Skeletal muscle tissue (tissue), 4 donors: ENCODE data around the gene TUBAL3. TPM values are rescaled to one million over a fixed set of nuclear protein-coding genes. Genes with fewer than 3 reads are reported as not detected.

ENCODE experiments used
- H3K27ac ChIP-seq: one replicate; pipeline ENCODE4 v1.7.0; 2013; ENCODE audit warnings: mild to moderate bottlenecking, low read depth, low read length, inconsistent platforms
- H3K27me3 ChIP-seq, 3 donors: one replicate each; pipeline ENCODE4 v1.7.0; 2013; ENCODE audit warnings: low read length in 3 of 3; ENCODE audit not compliant: control insufficient read depth in 3 of 3, insufficient read depth in 3 of 3
- H3K36me3 ChIP-seq, 3 donors: one replicate each; pipeline ENCODE4 v1.7.0; 2013; ENCODE audit warnings: low read length in 3 of 3; ENCODE audit not compliant: control insufficient read depth in 3 of 3, insufficient read depth in 3 of 3
- H3K4me1 ChIP-seq, 3 donors: one replicate each; pipeline ENCODE4 v1.7.0; 2013; ENCODE audit warnings: low read length in 3 of 3, mild to moderate bottlenecking in 3 of 3; ENCODE audit not compliant: control insufficient read depth in 3 of 3, insufficient read depth in 3 of 3
- H3K4me3 ChIP-seq, 3 donors: one replicate each; pipeline ENCODE4 v1.7.0; 2013; ENCODE audit warnings: low read length in 3 of 3
- H3K9ac ChIP-seq, 3 donors: one replicate each; pipeline ENCODE4 v1.7.0; 2013; ENCODE audit warnings: low read length in 3 of 3, mild to moderate bottlenecking in 3 of 3, moderate library complexity in 2 of 3, low read depth in 1 of 3
- H3K9me3 ChIP-seq, 3 donors: one replicate each; pipeline ENCODE4 v1.7.0; 2013; ENCODE audit warnings: low read length in 3 of 3; ENCODE audit not compliant: control insufficient read depth in 3 of 3
- total RNA-seq: library from RNA; depleted of rRNA; stranded (reverse); fragments of >200 nt; gene quantifications from one replicate; pipeline ENCODE4 v1.2.3, GENCODE V29; 2014
- donor health status: Osteomylitis.

Gene TUBAL3
- total RNA-seq, 1 donor from 2014 or later: not detected

DNA sequence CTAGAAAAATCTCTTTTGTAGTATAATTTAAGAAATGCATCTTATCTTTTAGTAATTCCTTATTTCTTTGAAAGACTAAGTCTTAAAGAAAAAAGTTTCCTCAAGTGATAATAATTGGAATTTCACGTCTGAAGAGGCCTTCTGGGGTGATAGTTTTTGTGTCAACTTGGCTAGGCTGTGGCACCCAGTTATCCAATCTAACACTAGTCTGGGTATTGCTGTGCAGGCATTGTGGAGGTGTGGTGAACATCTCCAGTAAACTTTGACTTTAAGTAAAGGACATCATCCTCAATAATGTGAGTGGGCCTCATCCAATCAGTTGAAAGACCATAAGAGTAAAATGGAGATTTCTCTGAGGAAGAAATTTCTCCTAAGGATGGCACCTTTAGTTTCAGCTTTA, 2.3 kb upstream of the TUBAL3 start:
- Histone ChIP-seq H3K4me3 (no peak overlapping the region), H3K27me3 (no peaks in the 10 kb centered on the region)

DNA sequence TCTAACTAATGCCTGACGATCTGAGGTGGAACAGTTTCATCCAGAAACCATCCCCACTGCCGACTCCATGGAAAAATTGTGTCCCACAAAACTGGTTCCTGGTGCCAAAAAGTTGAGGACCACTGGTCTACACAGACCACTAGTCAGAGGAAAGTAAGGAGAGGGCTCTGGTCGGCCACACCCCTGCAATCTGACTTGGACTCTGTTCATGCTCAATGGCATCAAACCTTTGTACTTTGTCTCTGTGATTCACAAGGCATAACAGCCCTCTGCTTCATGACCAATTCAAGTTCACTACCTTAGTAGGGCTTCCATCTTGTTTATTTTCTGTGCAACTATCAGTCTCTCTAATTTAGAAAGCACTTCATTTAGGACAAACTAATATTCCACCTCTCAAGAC, 1.8 kb downstream of the TUBAL3 start:
- H3K27me3 ChIP-seq: no peaks in the 10 kb centered on the region
- no peaks in the 10 kb centered on the region for H3K36me3 ChIP-seq
- H3K9ac ChIP-seq: no peak overlapping the region
- H3K4me3 ChIP-seq: no peak overlapping the region
- H3K4me1 ChIP-seq: no peaks in the 10 kb centered on the region
- H3K27ac ChIP-seq: no peak overlapping the region
- H3K9me3 ChIP-seq: no peaks in the 10 kb centered on the region

More for the DNA sequence above, 2.3 kb upstream of the TUBAL3 start:
- Histone ChIP-seq H3K9ac (no peak overlapping the region), H3K27ac (no peak overlapping the region), H3K9me3 (no peaks in the 10 kb centered on the region), H3K4me1 (peaks cover 1 to 2% (median 1%) of the 10 kb centered on the region in 3 donors), H3K36me3 (no peaks in the 10 kb centered on the region)

DNA sequence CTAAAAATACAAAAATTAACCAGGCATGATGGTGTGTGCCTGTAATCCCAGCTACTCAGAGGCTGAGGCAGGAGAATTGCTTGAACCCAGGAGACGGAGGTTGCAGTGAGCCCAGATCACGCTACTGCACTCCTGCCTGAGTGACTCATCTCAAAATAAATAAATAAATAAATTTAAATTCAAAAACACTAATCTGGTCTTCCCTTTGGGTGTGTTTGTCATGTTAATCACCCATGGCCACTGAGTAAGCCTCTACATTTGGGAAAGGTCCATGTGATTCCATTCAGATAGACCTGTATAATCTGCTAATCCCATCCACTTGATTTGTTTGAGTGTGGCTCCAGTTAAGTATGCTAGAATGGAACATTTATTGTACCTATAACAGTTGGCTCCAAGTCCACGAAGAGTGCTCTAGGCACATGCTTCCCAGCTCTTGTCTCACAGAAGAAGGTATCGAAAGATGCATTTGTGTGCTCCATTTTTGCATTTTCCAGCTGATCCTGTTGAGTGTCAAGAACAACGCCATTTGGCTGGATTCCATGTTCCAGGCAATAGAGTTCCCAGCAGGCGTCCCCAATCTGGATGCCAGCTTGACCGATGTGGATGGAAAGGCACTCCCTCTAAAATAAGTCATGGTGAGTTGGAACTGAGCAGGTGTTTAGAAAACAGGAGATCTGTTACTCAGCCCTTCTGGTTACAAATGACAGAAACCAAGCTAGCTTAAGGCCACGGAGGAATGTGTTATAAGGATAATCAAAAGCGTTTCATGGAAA, 4.0 kb downstream of the TUBAL3 start:
- Histone ChIP-seq H3K4me3 (no peak overlapping the region), H3K27ac (no peak overlapping the region), H3K9me3 (no peaks in the 10 kb centered on the region), H3K36me3 (no peaks in the 10 kb centered on the region), H3K9ac (no peak overlapping the region), H3K4me1 (no peaks in the 10 kb centered on the region), H3K27me3 (no peaks in the 10 kb centered on the region)

DNA sequence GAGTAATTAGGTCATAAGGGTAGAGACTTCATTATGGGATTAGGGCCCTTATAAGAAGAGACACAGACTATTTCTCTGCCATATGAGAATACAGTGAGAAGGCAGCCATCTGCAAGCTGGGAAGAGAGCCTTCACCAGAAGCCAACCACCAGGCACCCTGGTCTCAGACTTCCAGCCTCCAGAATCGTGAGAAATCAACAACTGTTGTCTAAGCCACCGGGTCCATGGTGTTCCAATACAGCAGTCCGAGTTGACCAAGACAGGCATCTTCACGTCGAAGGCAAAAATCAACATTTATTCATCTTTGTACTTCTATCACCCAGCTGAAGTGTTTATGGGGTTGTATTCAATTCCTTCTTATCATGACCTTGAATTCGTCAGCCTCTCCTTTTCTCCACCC, 5.3 kb downstream of the TUBAL3 start:
- H3K9me3 ChIP-seq: no peaks in the 10 kb centered on the region
- no peaks in the 10 kb centered on the region for H3K36me3 ChIP-seq
- H3K27ac ChIP-seq: no peak overlapping the region
- H3K4me3 ChIP-seq: no peak overlapping the region
- no peaks in the 10 kb centered on the region for H3K27me3 ChIP-seq
- H3K4me1 ChIP-seq: no peaks in the 10 kb centered on the region
- no peak overlapping the region for H3K9ac ChIP-seq

DNA sequence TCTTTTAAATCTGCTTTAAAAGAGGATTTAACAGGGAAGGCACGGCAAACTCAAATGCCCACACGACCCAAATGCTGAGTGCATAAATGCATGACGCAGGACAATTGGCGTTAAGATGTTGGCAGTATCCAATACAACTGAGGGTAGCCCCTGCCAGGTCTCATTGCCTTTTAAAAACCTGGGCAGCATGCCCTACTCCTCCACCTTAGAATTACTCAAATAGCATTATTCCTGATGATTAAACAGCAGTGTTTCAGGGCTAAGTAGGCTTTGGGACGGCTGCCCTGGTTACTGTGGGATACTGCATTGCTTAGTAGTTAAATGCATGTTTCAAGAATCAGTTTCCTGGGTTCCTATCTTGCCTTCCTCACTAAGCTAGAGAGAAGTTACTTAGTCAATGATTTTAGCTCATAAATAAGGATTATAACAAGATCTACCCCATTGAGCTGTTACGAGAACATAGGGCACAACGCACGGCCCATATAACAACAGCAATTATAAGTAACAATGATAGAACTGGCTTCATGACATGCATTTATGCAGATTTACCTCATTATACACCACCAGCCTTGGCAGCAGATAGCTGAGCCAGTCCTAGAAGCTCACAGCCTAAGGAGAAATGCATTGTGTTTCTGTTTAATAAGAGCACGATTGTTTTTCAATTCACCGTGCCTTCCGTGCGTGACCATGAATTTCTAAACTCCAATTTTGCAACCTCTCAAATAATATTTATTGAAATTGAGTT, 7.9 kb downstream of the TUBAL3 start:
- Histone ChIP-seq H3K4me1 (no peaks in the 10 kb centered on the region), H3K9ac (no peak overlapping the region), H3K4me3 (no peak overlapping the region), H3K27me3 (no peaks in the 10 kb centered on the region), H3K9me3 (peaks cover 0 to 1% (median 0%) of the 10 kb centered on the region in 3 donors), H3K36me3 (no peaks in the 10 kb centered on the region), H3K27ac (no peak overlapping the region)

DNA sequence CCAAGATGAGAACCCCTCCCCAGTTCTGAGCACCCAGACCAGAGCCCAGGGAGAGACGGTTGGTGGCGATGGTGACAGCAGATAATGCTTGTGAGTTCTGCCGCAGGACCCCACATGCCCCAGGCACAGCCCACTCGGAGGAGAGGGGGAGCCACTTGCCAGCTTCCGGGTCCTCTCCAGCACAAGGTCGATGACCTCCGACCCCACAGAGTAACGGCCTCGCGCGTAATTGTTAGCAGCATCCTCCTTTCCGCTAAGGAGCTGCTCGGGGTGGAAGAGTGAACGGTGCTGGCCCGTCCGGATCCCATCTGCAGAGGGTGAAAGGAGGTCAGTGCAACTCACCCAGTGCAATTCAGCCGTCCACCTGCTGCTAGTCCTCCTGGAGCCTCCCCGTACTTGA, 9.5 kb downstream of the TUBAL3 start:
- Histone ChIP-seq H3K9ac (no peak overlapping the region), H3K27me3 (no peaks in the 10 kb centered on the region), H3K4me1 (no peaks in the 10 kb centered on the region), H3K36me3 (no peaks in the 10 kb centered on the region), H3K9me3 (peaks cover 4 to 11% (median 9%) of the 10 kb centered on the region in 3 donors), H3K27ac (no peak overlapping the region), H3K4me3 (no peak overlapping the region)

DNA sequence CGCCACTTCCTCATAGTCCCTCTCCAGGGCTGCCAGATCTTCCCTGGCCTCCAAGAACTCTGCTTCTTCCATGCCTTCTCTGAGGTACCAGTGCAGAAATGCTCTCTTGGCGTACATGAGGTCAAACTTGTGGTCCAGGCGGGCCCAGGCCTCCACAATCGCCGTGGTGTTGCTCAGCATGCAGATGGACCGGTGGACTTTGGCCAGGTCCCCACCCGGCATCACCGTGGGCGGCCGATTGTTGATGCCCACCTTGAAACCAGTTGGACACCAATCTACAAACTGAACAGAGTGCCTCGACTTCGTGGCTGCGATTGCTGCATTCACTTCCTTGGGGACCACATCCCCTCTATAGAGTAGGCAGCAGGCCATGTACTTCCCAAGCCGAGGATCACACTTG, 11.1 kb downstream of the TUBAL3 start:
- H3K9me3 ChIP-seq: peaks cover 7 to 17% (median 9%) of the 10 kb centered on the region in 3 donors
- H3K9ac ChIP-seq: no peak overlapping the region
- H3K27ac ChIP-seq: no peak overlapping the region
- no peaks in the 10 kb centered on the region for H3K27me3 ChIP-seq
- no peaks in the 10 kb centered on the region for H3K4me1 ChIP-seq
- H3K36me3 ChIP-seq: no peaks in the 10 kb centered on the region
- H3K4me3 ChIP-seq: no peak overlapping the region

DNA sequence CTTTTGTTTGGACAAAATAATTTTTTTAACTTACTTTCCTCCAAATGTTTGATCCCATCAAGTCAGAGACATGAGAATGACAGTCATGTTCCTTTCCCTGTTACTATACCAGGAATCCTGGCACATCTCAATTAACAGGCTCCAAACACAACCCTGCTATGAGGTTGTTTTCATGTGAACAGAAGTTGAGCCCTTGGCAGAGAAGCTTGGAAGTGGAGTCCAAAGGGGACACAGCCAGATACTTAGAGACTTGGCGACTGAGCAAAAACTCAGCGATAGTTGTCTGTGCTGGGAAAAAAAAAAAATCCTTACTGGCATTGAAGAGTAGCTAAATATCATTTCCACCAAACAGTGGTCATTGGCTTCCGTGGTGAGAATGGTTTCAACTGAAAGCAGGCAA, 12.8 kb downstream of the TUBAL3 start:
- no peak overlapping the region for H3K9ac ChIP-seq
- no peaks in the 10 kb centered on the region for H3K36me3 ChIP-seq
- H3K27me3 ChIP-seq: no peaks in the 10 kb centered on the region
- peaks cover 7 to 17% (median 9%) of the 10 kb centered on the region in 3 donors for H3K9me3 ChIP-seq
- no peak overlapping the region for H3K27ac ChIP-seq
- no peak overlapping the region for H3K4me3 ChIP-seq
- H3K4me1 ChIP-seq: no peaks in the 10 kb centered on the region

DNA sequence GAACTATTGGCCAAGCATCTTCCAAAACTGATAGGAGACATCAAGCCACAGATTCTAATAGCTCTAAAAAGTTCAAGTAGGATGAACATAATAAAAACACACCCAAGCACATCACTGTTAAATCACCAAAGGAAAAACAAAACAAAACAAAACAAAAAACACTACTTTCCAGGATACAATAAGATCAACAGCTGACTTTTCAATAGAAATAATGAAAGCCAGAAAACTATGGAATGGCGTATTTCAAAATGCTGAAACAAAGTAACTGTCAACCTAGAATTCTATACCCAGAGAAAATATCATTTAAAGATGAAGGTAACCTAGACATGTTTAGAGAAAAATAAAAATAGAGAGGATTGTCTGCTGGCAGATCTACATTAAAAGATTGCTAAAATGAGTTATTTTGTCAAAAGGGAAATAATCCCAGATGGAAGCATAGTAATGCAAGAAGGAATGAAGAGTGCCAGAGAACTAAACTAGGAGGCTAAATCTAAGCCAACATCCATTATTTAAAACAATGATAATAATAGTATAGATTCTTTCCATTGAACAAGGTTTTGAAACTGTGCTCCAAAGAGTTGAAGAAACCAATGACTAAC, 13.9 kb downstream of the TUBAL3 start:
- no peaks in the 10 kb centered on the region for H3K27me3 ChIP-seq
- no peaks in the 10 kb centered on the region for H3K4me1 ChIP-seq

DNA sequence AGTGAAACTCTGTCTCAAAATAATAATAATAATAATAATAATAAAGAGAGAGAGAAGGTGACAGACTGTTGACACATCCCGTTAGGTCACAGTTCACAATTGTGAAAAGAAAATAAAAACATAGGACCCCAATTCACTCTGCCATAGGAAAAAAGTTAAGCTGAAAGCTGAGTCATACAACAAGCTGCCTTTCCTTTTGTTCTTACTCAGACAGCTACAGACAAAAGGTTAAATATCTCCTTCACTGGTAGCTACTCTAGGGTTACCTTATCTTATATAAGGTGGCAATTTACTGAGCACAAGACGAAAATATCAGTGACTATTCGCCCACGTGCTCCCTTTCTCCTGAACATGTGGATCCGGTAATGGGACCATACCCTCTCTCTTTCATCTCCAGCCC, 17.5 kb downstream of the TUBAL3 start:
- no peak overlapping the region for H3K4me3 ChIP-seq
- H3K27me3 ChIP-seq: no peaks in the 10 kb centered on the region
- no peaks in the 10 kb centered on the region for H3K36me3 ChIP-seq

More for the DNA sequence above, 13.9 kb downstream of the TUBAL3 start:
- no peaks in the 10 kb centered on the region for H3K36me3 ChIP-seq
- H3K9me3 ChIP-seq: peaks cover 7 to 17% (median 9%) of the 10 kb centered on the region in 3 donors
- H3K4me3 ChIP-seq: no peak overlapping the region
- H3K27ac ChIP-seq: no peak overlapping the region
- H3K9ac ChIP-seq: no peak overlapping the region

More for the DNA sequence above, 17.5 kb downstream of the TUBAL3 start:
- no peaks in the 10 kb centered on the region for H3K4me1 ChIP-seq
- H3K9me3 ChIP-seq: peaks cover 7 to 17% (median 9%) of the 10 kb centered on the region in 3 donors
- no peak overlapping the region for H3K9ac ChIP-seq
- no peak overlapping the region for H3K27ac ChIP-seq
